ENCODE data around the gene TFDP2.

GRCh38 chr3:141998669-141999290 lies 150.6 kb downstream of the TFDP2 start:
- TF ChIP-seq EZH2phosphoT487 (IDR thresholded peaks at IDR 0.05; ENCODE audit: borderline replicate concordance, low read depth, low read length) (no peak), CTCF (conservative IDR thresholded peaks at IDR 0.05; ENCODE audit: low read length) (peak; percentile 51)
